Psoas muscle (tissue), 8 donors: ENCODE measurements around the gene MSL3. TPM values are rescaled to one million over a fixed set of nuclear protein-coding genes. Genes with fewer than 3 reads are reported as not detected.
A peak's percentile ranks its signal among the peaks of the same experiment; 100 is the strongest.

Experiments
- ATAC-seq, 4 donors: fragments of 200-7000 bp; cut with Tn5 transposase; one replicate each; pipeline ENCODE4 v1.9.1; 2020; ENCODE audit warnings: moderate library complexity in 3 of 4, mild to moderate bottlenecking in 2 of 4
- DNase-seq, 2 donors: peaks; one replicate each; pipeline ENCODE4 v3.0.0-alpha.2; 2020
- H3K27ac ChIP-seq: fragments of 200-600 bp; one replicate; pipeline ENCODE4 v1.8.0; 2022
- H3K27me3 ChIP-seq, 3 donors: fragments of 200-600 bp in 1 of 3; one replicate each; pipeline versions ENCODE4 v1.6.1 to v1.8.0; 2013 to 2022; ENCODE audit warnings: low read length in 2 of 3, mild to moderate bottlenecking in 2 of 3, moderate library complexity in 1 of 3; ENCODE audit not compliant: insufficient read depth in 3 of 3
- H3K36me3 ChIP-seq, 2 donors: fragments of 200-600 bp in 1 of 2; one replicate each; pipeline versions ENCODE4 v1.6.1 to v1.8.0; 2013 to 2022; ENCODE audit warnings: low read depth in 1 of 2, mild to moderate bottlenecking in 1 of 2, moderate library complexity in 1 of 2; ENCODE audit not compliant: insufficient read depth in 1 of 2
- H3K4me1 ChIP-seq: fragments of 200-600 bp; one replicate; pipeline ENCODE4 v1.8.0; 2022
- H3K4me3 ChIP-seq: fragments of 200-600 bp; one replicate; pipeline ENCODE4 v1.8.0; 2022; ENCODE audit warnings: mild to moderate bottlenecking
- H3K9me3 ChIP-seq: fragments of 200-600 bp; one replicate; pipeline ENCODE4 v1.8.0; 2022
- WGBS, 3 donors: extraction: QIAGEN DNeasy Blood & Tissue Kit; methylation state at CpG; one replicate each; pipeline versions ENCODE4 v1.1.6 to v1.1.7; 2013; 5-methylcytosine and 5-hydroxymethylcytosine counted together
- intact Hi-C, 2 donors: fragments of 100-400 bp; cut with DNase I; formaldehyde crosslinking; loops; one replicate each; pipeline versions ENCODE4 v1.11.0 to v1.14.2; 2022
- polyA plus RNA-seq, 3 donors: library from polyadenylated mRNA; stranded (reverse); fragments of 200-250 nt; gene quantifications; one replicate each; pipeline ENCODE4 v1.2.3, GENCODE V29; 2013
- total RNA-seq, 4 donors: library from RNA; stranded (reverse); fragmentation: NEBNext Ultra II Directional in 2 of 4; extraction: Animal tissue kit (Norgen Biotek cat#: 25700) in 2 of 4; gene quantifications; one replicate each; pipeline versions ENCODE4 v1.2.1 to v1.2.4, GENCODE V29; 2021 to 2023
- TF ChIP-seq, protein P1 (sequence below): fragments of 200-600 bp; IDR thresholded peaks from one replicate; pipeline ENCODE4 v1.8.0; 2022; ENCODE audit warnings: antibody characterized with exemption
- donor health status: healthy with polysubstance abuse.
- donor health status: DM: no; HTN: no; CAD: no; lungs with moderate emphysema.
- donor health status: Bipolar disorder and iron deficiency.
- donor health status: healthy.
- donor health status: DM: yes; HTN: yes; CAD: no.
- donor health status: DM: no; HTN: no; CAD: no.
- donor health status: DM: no; HTN: no; CAD: no.
- donor health status: DM: yes; HTN: yes; CAD: no.

MSL3 gene
- total and polyA plus RNA-seq, 7 donors: 19.1 to 52.3 (median 21.3) TPM

DNA sequence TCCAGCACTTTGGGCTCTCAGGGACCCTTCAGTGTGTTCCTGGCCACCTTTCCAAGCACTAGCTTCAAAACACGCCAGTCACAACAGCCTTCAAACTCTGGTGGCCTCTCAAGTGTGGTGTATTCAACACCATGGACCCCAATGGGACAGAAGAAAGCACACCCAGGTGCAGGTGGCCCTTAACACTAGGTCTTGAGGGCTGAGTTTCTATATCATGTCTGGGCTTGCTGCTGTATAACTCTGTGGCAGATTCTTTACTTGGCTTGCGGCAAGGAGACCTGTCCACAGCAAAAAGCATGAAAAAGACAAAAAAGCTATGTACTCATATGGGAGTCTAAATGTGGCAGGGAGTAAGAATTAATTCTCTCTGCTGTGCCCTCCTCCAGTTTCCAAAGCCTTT, 23.1 kb downstream of the MSL3 start:
- no peak for ATAC-seq
- TF ChIP-seq, protein P1, sequence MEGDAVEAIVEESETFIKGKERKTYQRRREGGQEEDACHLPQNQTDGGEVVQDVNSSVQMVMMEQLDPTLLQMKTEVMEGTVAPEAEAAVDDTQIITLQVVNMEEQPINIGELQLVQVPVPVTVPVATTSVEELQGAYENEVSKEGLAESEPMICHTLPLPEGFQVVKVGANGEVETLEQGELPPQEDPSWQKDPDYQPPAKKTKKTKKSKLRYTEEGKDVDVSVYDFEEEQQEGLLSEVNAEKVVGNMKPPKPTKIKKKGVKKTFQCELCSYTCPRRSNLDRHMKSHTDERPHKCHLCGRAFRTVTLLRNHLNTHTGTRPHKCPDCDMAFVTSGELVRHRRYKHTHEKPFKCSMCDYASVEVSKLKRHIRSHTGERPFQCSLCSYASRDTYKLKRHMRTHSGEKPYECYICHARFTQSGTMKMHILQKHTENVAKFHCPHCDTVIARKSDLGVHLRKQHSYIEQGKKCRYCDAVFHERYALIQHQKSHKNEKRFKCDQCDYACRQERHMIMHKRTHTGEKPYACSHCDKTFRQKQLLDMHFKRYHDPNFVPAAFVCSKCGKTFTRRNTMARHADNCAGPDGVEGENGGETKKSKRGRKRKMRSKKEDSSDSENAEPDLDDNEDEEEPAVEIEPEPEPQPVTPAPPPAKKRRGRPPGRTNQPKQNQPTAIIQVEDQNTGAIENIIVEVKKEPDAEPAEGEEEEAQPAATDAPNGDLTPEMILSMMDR: no peak
- no peaks in the 10 kb centered on the region for H3K4me1 ChIP-seq
- no peak overlapping the region for H3K4me3 ChIP-seq
- peaks cover 0 to 4% of the 10 kb centered on the region in 2 donors for H3K36me3 ChIP-seq
- H3K9me3 ChIP-seq: no peaks in the 10 kb centered on the region
- no peak for DNase-seq
- peaks cover 0 to 9% (median 0%) of the 10 kb centered on the region in 3 donors for H3K27me3 ChIP-seq
- intact Hi-C loops: no loop called here
- 92 to 100% (median 99%) methylated on average over 2 of the region's 2 CpGs for WGBS, 3 donors
- H3K27ac ChIP-seq: no peak overlapping the region

DNA sequence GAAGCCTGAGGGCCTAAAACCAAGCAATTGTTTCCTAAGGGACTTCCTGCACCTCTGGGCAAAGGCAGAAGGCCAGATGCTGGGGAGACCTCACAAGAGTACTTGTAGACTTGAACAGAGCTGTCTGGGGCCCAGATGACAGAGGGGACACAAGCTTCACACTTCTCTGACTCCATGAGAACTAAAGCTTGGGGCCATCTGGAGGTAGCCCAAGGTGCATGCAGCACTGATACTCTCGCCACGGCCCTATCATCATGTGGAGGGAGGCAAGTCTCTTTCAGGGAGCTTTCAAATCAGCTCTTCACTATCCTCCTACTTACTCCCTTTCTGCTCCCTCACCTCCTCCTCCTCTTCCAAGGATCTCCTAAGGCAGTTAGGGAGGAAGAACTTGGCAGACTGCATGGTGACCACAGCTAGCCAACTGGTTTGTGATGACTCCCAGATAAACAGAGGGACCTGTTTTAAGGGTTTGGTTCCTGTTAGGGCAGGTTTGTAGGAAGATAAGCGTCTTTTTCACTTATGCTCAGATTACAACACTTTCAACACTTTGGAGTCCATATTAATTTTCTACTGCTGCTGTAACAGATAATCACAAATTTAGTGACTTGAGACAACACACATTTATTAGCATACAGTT, 23.8 kb downstream of the MSL3 start:
- no peaks in the 10 kb centered on the region for H3K36me3 ChIP-seq
- no peaks in the 10 kb centered on the region for H3K9me3 ChIP-seq
- TF ChIP-seq, protein P1: no peak
- no peaks in the 10 kb centered on the region for H3K4me1 ChIP-seq
- DNase-seq: no peak
- H3K4me3 ChIP-seq: no peak overlapping the region
- peaks cover 0 to 9% (median 0%) of the 10 kb centered on the region in 3 donors for H3K27me3 ChIP-seq
- 69 to 97% (median 84%) methylated on average over 3 of the region's 3 CpGs for WGBS, 3 donors
- intact Hi-C loops: no loop called here
- no peak for ATAC-seq
- H3K27ac ChIP-seq: no peak overlapping the region

DNA sequence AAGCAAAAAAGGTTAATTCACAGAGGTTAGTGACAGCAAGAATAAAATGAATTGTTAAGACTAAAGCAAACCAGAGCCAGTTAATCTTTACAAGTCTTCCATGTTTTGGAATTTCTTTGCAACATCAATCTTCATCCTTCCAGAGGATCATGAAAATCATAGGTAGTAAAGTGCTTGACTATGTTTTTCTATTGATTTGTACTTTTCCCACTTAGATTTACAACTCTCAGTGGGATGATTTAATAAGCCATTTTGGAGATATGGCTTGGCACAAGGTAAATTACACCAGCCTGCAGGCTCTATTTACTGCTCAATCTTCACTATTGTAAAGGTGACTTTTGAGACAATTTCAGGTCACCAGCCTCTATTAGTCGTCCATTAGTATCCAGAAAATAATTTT, 26.5 kb downstream of the MSL3 start:
- WGBS, 3 donors: 43 to 100% (median 92%) methylated on average over 1 of the region's 1 CpG
- Histone ChIP-seq H3K27me3 (peaks cover 0 to 6% (median 0%) of the 10 kb centered on the region in 3 donors), H3K4me1 (no peaks in the 10 kb centered on the region), H3K4me3 (no peak overlapping the region), H3K36me3 (no peaks in the 10 kb centered on the region), H3K9me3 (no peaks in the 10 kb centered on the region), H3K27ac (no peak overlapping the region)
- DNase-seq: no peak
- TF ChIP-seq, protein P1: no peak
- intact Hi-C loops: no loop called here
- ATAC-seq: no peak

DNA sequence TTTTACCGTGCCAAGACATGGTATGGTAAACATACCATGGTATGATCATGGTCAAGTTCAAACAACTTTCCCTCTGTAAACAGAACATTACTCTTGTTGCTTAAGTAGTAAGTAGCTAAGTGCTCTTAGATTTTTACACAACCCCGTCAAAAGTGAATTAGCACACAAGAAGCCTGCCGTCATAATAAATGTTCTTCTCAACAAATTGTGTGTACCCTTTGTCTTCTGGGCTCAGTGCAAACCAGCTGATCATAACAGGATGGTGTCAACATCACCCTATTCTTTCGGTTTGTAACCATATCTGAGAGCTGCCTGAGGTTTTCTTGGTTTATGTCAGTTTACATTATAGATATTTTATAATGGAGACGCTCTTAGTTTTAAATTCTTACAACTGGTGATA, 28.8 kb downstream of the MSL3 start:
- Histone ChIP-seq H3K27ac (no peak overlapping the region), H3K36me3 (no peaks in the 10 kb centered on the region), H3K4me3 (no peak overlapping the region), H3K9me3 (no peaks in the 10 kb centered on the region), H3K27me3 (peaks cover 0 to 6% (median 0%) of the 10 kb centered on the region in 3 donors), H3K4me1 (no peaks in the 10 kb centered on the region)
- 50 to 68% (median 63%) methylated on average over 5 of the region's 5 CpGs for WGBS, 3 donors
- intact Hi-C loops: no loop called here
- TF ChIP-seq, protein P1: no peak
- DNase-seq (no peak), ATAC-seq (no peak)

DNA sequence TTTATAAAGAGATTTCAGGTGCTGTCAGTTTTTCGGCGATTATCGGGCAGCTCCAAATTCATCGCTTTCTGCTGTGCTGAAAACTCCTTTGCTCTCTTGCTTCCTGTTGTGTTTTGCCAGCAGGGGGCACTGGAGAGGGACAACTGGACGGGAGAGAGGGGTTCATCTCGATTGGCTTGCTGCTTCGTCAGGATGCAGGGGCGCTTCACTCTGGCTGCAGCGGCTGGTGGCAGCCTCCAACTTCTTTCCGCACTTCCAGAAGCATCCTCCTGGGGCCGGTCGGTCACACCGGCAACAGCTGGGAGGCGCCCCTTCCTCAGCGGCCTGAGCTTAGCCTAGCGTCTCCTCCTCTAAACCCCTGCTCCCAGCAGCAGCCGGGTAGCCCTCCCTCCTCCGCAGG, 29.5 kb downstream of the MSL3 start:
- TF ChIP-seq, protein P1: peak; percentile 49
- Histone ChIP-seq H3K27me3 (peaks cover 0 to 4% (median 0%) of the 10 kb centered on the region in 3 donors), H3K9me3 (no peaks in the 10 kb centered on the region), H3K36me3 (no peaks in the 10 kb centered on the region), H3K27ac (no peak overlapping the region), H3K4me1 (no peaks in the 10 kb centered on the region), H3K4me3 (peak overlapping the region; percentile 35)
- peak; percentile 64 to 77 for DNase-seq
- intact Hi-C loops: no loop called here
- 10 to 23% (median 15%) methylated on average over 18 of the region's 18 CpGs for WGBS, 3 donors
- peak in 3 of 4 donors; percentile 55 to 71 (median 68) for ATAC-seq
